ENCODE results near the gene CEP112. TPM values are rescaled to one million over a fixed set of nuclear protein-coding genes. Genes with fewer than 3 reads are reported as not detected.

Gene CEP112
- total RNA-seq, 1 experiment from 2014 or later, result 9.5 TPM

DNA sequence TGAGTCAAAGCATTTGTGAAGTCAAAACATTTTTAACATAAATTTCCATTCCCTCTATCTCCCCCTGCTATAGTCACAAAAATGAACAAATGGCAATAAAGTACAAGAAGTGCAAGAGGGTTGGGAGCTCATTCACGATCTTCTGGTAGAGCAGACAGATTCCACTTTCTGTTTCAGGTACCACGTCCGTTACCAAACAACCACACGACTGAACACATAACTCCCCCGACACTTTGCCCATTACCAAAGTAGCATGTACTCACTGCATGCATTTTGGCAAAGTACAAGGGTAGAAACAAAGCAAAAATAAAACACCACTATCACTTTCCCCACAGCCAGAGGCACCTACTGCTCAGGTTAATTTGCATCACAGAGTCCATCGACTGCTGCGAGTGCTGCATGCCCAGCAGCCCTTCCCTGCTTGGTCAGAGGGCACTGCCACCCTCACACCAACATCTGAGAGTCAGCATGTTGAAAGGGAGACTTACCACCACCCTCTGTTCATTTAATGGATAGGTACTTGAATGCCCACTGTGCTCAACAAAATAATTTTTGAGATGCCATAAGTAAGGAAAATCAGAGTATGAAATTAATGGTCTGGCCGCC, 480.2 kb downstream of the CEP112 start:
- ChIA-PET CTCF (no interaction called here), POLR2A (no interaction called here)
- BruUV-seq (replicated peaks), result no TSS peak
- no peak overlapping the region for H3K27ac ChIP-seq (ENCODE audit: low read length)
- no peaks in the 10 kb centered on the region for H3K4me1 ChIP-seq (ENCODE audit: control insufficient read depth, insufficient read depth, low read length)
- intact Hi-C loops (cut with micrococcal nuclease; ENCODE audit: unreplicated experiment) (no loop called here), in situ Hi-C loops (cut with HindIII; ENCODE audit: low pct_unique_long_range_greater_than_20kb, low sequenced_read_pairs) (no loop called here)
- no peak for TF ChIP-seq POLR2AphosphoS5 (IDR thresholded peaks at IDR 0.05; ENCODE audit: low read depth, low read length)
- TF ChIP-seq, protein P1, sequence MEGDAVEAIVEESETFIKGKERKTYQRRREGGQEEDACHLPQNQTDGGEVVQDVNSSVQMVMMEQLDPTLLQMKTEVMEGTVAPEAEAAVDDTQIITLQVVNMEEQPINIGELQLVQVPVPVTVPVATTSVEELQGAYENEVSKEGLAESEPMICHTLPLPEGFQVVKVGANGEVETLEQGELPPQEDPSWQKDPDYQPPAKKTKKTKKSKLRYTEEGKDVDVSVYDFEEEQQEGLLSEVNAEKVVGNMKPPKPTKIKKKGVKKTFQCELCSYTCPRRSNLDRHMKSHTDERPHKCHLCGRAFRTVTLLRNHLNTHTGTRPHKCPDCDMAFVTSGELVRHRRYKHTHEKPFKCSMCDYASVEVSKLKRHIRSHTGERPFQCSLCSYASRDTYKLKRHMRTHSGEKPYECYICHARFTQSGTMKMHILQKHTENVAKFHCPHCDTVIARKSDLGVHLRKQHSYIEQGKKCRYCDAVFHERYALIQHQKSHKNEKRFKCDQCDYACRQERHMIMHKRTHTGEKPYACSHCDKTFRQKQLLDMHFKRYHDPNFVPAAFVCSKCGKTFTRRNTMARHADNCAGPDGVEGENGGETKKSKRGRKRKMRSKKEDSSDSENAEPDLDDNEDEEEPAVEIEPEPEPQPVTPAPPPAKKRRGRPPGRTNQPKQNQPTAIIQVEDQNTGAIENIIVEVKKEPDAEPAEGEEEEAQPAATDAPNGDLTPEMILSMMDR (IDR thresholded peaks at IDR 0.05), result no peak
- TF ChIP-seq, protein P2, sequence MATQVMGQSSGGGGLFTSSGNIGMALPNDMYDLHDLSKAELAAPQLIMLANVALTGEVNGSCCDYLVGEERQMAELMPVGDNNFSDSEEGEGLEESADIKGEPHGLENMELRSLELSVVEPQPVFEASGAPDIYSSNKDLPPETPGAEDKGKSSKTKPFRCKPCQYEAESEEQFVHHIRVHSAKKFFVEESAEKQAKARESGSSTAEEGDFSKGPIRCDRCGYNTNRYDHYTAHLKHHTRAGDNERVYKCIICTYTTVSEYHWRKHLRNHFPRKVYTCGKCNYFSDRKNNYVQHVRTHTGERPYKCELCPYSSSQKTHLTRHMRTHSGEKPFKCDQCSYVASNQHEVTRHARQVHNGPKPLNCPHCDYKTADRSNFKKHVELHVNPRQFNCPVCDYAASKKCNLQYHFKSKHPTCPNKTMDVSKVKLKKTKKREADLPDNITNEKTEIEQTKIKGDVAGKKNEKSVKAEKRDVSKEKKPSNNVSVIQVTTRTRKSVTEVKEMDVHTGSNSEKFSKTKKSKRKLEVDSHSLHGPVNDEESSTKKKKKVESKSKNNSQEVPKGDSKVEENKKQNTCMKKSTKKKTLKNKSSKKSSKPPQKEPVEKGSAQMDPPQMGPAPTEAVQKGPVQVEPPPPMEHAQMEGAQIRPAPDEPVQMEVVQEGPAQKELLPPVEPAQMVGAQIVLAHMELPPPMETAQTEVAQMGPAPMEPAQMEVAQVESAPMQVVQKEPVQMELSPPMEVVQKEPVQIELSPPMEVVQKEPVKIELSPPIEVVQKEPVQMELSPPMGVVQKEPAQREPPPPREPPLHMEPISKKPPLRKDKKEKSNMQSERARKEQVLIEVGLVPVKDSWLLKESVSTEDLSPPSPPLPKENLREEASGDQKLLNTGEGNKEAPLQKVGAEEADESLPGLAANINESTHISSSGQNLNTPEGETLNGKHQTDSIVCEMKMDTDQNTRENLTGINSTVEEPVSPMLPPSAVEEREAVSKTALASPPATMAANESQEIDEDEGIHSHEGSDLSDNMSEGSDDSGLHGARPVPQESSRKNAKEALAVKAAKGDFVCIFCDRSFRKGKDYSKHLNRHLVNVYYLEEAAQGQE (IDR thresholded peaks at IDR 0.05; ENCODE audit: insufficient read depth in 1 of 2, low read depth in 2 of 2, low read length in 1 of 2), result no peak
- TF ChIP-seq SIN3A (IDR thresholded peaks at IDR 0.05; ENCODE audit: borderline replicate concordance, insufficient read depth, low read depth, low read length), result no peak
- TF ChIP-seq TCF7L2 (IDR thresholded peaks at IDR 0.05; ENCODE audit: low read depth, low read length), result no peak
- H3K36me3 ChIP-seq (ENCODE audit: control insufficient read depth, insufficient read depth, low read length), result no peaks in the 10 kb centered on the region
- no peak for DNase-seq (ENCODE audit: low read depth, low spot score)
- no peaks in the 10 kb centered on the region for H3K9me3 ChIP-seq (ENCODE audit: control insufficient read depth, insufficient read depth, low read depth, low read length)
- H3K4me3 ChIP-seq (ENCODE audit: low read depth in 2 of 2, low read length in 2 of 2), result no peak overlapping the region
- H3K27me3 ChIP-seq (ENCODE audit: control insufficient read depth, insufficient read depth, low read length), result no peaks in the 10 kb centered on the region
- ATAC-seq, result no peak

GRCh38 chr17:65707780-65708179, 484.2 kb downstream of the CEP112 start:
- CTCF ChIA-PET, result no interaction called here
- POLR2A ChIA-PET, result interaction anchor here (0.7 kb wide), 1 partner anchor 1460 kb away, joined by 3 read pairs; no protein-coding TSS in a partner anchor
- Histone ChIP-seq H3K4me1 (ENCODE audit: control insufficient read depth, insufficient read depth, low read length) (no peaks in the 10 kb centered on the region), H3K9me3 (ENCODE audit: control insufficient read depth, insufficient read depth, low read depth, low read length) (no peaks in the 10 kb centered on the region), H3K27me3 (ENCODE audit: control insufficient read depth, insufficient read depth, low read length) (no peaks in the 10 kb centered on the region), H3K4me3 (ENCODE audit: low read depth in 2 of 2, low read length in 2 of 2) (no peak overlapping the region), H3K36me3 (ENCODE audit: control insufficient read depth, insufficient read depth, low read length) (no peaks in the 10 kb centered on the region), H3K27ac (ENCODE audit: low read length) (no peak overlapping the region)
- in situ Hi-C loops (cut with HindIII; ENCODE audit: low pct_unique_long_range_greater_than_20kb, low sequenced_read_pairs) (loop anchor here (10.0 kb wide), 1 partner anchor 227 kb away; no protein-coding TSS in a partner anchor), intact Hi-C loops (cut with micrococcal nuclease; ENCODE audit: unreplicated experiment) (no loop called here)
- DNase-seq (ENCODE audit: low read depth, low spot score), result no peak
- TF ChIP-seq, protein P1 (IDR thresholded peaks at IDR 0.05), result no peak
- TF ChIP-seq, protein P2 (IDR thresholded peaks at IDR 0.05; ENCODE audit: insufficient read depth in 1 of 2, low read depth in 2 of 2, low read length in 1 of 2), result no peak
- no peak for TF ChIP-seq SIN3A (IDR thresholded peaks at IDR 0.05; ENCODE audit: borderline replicate concordance, insufficient read depth, low read depth, low read length)
- TF ChIP-seq POLR2AphosphoS5 (IDR thresholded peaks at IDR 0.05; ENCODE audit: low read depth, low read length), result no peak
- TF ChIP-seq TCF7L2 (IDR thresholded peaks at IDR 0.05; ENCODE audit: low read depth, low read length), result no peak
- no TSS peak for BruUV-seq (replicated peaks)
- no peak for ATAC-seq
